Colon (tissue), 2 donors: Measurements from ENCODE around the gene ADO.

ENCODE experiments used
- FAIRE-seq: peaks from 2 replicates; lab custom pipeline; 2012; peaks lifted over from hg19 to GRCh38; lab: Jason Lieb, UNC
- donor health status: control.
- donor health status: control.

The ADO gene

DNA sequence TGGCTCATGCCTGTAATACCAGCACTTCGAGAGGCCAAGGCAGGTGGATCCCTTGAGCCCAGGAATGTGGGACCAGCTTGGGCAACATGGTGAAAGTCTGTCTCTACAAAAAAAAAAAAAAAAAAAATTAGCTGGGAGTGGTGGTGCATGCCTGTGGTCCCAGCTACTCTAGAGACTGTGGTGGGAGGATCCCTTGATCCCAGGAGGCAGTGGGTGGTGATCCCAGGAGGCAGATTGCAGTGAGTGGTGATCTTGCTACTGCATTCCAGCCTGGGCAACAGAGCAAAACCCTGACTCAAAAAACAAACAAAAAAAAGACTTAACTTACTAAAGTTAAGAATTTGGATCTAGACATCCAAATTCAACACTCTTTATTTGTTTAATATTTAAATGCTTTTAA is 10.2 kb upstream of the ADO start:
- no peak for FAIRE-seq

DNA sequence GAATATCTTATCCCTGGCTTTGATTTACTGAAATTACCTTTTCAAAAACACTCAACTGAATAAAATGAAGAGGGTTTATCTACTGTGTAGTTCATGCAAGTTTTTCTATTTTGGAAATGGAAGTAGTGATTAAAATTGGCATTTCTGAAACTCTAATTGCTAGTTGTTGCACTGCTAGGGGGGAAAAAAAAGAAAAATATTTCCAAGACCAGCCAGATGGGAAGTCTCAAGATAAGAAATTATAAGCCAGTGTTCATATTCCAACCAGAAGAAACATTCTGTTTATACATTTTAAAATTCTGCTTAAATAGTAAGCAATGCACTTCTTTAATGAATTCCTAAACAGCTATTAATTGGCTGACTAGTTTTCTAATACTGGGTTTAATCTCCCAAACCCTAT is 9.4 kb upstream of the ADO start:
- FAIRE-seq: no peak

DNA sequence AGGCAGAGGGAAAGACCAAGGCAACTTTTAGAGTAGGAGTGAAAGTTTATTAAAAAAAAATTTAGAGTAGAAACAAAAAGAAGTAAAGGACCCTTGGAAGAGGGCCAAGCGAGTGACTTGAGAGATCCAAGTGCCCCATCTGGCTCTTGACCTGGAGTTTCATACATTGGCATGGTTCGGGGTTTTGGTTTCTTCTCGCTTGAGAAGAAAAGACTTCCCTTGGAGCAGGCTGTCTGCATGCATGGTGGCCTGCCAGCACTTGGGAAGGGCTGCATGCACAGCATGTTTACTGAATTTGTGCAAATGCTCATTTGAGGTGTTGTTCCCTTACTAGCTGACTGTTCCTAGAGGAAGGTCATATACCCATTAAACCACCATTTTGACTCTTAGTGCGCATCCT is 8.8 kb upstream of the ADO start:
- no peak for FAIRE-seq

DNA sequence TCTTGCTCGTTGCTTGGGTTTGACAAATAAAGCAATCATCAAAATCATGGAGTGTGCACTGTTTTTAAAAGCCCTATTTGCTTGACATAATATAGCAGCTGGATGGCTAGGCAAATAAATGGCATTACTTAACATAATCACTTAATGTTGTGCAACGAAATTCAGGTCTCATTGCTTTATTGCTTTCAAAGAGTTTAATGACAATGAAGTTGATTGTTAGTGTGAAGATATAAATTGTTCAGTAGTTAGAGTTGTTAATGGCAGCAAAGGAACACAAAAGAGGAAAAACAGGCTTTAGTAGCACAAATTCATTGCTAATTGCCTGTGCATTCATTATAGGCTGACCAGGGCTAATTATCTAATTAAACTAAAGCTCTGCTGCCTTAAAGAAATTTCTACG is 7.6 kb upstream of the ADO start:
- FAIRE-seq: no peak

DNA sequence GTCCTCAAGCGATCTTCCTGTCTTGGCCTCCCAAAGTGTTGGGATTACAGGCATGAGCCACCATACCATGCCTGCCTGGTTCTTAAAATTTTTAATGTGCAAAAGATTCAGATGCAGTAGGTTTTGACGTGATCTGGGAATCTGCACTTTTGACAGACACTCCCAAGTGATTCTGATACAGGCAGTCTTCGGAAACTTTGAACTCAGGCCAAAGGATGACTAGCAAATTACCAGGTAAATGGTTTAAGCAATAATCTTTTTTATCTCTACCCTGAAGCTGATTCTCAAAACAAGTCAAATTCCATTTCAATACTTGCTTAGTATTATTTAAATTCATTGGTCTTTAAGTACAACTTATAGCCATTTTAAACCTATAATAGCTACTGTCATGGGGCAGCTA is 2.6 kb upstream of the ADO start:
- no peak for FAIRE-seq

DNA sequence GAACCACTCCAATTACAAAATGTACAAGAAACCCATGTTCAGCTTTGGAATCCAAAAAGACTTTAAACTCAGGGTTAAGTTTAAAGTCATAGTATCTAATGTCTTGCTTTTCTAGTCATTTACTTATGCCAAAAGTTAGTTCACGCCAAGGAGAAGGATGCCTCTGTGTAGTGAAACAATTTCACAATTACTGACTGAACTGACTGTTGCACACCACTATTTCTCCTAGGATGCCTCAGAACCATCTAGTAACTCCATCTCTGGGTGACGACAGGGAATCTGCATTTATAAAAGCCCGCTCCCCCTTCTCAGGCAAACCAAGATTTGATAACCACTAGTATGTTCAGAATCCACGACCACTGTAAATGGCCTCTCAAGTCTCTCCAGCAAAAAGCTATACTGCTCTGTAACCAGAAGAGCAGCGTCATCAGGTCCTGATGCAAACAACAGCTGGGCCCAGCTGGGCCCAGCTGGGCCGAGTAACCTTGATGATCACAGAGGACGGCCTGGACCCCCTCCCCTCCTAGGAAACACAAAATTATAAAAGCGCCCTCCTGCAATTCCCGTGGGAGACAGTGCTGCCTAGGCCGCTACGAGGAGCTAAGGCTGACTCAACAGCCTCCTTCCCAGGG is 680 bp upstream of the ADO start:
- FAIRE-seq: no peak

DNA sequence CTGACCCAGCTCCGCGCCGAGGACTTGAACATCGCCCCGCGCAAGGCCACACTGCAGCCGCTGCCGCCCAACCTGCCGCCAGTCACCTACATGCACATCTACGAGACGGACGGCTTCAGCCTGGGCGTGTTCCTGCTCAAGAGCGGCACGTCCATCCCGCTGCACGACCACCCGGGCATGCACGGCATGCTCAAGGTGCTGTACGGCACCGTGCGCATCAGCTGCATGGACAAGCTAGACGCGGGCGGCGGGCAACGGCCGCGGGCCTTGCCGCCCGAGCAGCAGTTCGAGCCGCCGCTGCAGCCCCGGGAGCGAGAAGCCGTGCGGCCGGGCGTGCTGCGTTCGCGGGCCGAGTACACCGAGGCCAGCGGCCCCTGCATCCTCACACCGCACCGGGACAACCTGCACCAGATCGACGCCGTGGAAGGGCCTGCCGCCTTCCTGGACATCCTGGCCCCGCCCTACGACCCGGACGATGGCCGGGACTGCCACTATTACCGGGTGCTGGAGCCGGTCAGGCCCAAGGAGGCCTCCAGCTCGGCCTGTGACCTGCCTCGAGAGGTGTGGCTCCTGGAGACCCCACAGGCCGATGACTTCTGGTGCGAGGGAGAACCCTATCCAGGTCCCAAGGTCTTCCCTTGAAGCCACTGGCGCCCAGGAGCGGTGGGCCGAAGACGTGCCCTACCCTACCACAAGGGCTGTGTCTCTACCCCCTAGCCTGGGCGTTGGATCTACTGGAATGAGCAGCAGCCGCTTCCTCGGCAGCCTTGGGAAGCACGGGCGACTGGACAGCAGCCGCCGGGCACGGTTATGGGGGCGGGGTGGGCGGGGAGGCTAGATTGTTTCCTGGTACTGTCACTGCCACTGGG is 945 bp downstream of the ADO start:
- no peak for FAIRE-seq

DNA sequence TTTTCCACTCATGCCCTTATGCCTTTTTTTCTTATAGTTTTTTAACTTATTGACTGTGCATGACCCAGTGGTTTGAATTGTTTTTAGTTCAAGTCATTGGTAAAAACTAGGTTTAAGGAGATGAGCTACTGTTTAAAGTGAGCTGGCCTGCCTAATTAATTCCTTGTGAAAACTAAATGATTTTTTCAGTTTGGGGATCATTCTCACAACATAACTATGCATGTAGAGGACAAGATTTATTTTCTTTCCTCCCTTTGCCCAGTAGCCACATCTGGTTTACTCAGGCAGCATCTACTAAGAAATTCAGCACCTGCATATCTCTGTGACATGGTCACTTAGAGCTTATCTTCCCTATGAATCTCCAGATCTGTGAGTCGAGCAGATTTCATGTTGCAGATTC is 1.7 kb downstream of the ADO start:
- FAIRE-seq: no peak

DNA sequence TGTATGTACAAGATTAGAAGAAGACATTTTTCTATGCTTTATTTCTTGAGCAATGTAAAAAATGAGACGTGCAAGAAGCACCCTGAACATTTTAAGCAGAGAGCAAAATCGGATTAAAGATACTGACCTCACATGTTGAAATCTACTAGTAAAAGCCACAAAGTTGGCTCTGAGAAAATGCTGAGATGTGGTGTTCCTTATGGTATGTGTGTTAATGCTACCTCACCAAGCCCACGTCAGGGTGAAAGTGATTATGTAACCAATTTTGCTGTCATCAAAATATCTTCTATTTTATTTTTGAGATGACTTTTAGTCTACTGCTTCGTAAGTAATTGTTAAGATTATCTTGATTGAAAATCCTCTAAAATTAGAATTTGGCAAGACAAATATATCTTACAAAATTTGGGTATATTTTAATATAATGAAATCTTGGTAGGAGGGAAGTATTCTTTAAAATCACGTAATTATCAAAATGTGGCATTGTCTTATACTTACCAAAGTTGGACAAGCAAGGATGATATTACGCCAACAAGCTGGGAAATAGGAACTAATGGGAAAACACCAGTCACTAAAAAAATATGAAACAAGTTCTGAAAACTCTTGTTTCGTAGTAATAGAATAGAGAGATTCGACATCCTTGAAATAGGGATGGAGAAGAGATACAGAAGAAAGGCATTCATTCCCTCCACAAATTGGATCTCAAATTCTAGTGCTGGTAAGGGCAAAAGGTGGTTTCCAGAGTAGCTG is 5.8 kb downstream of the ADO start:
- FAIRE-seq: no peak

DNA sequence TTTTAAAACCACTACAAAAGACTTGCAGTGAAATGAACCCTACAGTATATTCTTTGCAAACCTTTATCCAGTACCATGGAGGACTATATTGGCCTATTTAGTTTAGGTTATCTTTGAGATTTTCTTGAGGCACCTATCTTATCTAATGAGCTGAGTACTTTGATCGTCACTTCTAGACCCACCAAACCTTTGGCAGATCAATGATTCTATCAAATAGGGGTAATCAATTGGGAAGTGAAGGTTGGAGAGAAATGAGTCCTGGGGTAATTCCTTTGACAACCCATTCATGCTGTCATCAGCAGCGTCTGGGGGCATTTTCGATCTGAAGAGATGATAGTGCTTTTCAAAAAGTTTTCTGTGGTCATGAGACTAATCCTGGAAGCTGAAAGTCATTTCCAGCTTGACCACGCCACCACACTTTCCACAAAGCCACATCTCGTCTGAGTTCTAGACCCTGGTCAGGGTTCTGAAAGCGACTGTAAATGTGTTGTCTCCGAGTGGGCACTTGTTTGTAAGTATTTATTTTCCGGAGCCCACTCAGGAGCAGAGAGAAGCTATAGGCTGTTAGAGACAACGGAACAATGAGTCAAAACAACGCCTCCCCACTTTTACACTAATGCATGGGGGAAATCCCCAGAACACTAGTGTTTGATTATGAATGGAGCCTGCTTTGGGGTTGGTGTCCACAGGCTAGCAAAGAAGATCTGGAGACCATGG is 6.8 kb downstream of the ADO start:
- FAIRE-seq: no peak

DNA sequence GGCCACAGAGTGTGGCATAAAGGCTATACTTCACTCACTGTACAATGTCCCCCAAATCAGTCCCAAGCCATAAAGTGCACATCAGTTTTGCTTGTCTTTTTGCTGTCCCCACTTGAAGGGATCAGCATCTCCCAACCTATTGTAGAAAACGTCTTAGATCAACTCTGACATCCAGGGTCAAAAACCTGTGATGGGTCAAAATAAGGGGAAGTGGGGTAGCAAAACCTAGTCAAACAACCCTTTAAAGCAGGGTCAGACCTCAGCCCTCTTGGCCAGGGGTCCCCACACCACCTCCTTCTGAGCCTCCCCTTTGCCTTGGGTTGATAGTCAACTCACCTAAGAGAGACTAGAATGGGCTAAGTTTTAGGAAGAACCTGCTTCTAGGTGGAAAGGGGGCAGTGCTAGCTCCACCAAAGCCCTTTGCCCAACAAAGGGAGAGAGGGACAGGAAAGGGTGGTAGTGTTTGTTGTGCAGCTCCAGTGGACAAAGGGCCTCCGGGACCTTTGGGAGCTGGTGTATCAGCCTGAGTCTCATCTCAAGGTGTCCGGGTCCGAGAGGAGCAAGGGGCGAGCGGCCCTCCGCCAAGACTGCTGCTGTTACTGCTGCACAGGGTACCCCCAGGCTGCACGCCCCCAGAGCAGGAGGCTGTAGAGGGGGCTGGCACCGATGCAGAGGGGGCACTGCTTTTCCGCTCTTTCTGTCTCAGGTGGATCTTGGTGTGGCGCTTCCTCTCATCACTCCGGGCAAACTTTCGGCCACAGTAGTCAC is 8.3 kb downstream of the ADO start:
- no peak for FAIRE-seq

DNA sequence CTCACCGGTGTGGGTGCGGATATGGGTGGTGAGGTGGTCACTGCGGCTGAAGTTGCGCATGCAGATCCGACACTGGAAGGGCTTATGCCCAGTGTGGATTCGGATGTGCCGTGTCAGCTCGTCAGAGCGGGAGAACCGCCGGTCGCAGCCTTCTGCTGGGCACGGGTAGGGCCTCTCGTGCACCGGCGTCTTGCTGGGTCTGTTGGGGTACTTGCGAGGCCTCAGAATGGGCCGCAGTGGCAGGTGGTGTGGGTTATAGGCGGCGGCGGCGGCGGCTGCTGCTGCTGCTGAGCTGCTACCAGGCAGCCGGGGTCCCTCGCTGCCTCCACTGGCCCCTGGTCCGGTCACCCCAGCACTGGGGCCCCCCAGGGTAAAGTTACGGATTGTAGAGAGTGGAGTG is 8.9 kb downstream of the ADO start:
- FAIRE-seq: no peak

DNA sequence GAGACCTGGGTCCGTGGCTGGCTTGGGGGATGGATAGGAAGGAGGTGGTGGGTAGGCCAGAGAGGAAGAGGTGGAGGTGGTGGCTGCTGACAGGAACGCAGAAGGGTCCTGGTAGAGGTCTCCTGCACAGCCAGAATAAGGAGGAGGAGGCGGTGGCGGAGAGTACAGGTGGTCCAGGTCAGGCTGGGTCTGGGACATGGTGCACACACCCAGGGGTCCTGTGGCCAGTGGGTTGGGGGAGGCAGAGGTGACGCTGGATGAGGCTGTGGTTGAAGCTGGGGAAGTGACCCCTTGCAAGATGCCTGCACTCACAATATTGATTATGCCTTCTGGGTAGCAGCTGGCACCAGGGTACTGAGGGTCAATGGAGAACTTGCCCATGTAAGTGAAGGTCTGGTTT is 9.5 kb downstream of the ADO start:
- no peak for FAIRE-seq

DNA sequence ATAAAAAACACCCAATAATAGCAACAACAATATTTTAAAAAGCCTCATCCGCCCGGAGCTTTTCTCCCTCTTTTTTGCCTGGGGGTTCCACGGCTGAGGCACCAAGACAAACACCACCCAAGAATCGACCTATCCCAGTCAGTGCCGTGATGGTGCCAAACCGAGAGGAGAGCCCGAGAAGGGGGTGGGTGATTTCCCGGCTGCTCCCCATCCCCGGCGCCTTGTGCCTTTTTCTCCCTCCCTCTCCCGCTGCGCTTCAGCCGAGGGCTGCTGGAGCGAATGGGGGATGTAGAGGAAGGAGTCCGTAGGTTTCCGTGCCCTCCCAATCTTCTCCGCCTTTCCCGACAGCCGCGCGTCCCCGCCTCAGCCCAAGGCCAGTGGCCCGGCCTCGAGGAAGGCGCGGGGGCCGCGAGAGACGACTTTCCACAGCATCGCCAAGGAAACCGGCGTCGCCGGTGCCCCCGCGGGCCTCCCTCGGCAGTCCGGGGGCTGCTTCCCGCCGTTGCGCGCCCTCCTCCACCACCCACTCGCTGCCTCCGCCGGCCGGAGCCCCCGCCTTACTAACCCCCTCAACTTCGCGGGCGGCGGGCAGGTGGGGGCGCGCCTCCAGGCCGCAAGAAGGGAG is 10.3 kb downstream of the ADO start:
- FAIRE-seq: no peak

DNA sequence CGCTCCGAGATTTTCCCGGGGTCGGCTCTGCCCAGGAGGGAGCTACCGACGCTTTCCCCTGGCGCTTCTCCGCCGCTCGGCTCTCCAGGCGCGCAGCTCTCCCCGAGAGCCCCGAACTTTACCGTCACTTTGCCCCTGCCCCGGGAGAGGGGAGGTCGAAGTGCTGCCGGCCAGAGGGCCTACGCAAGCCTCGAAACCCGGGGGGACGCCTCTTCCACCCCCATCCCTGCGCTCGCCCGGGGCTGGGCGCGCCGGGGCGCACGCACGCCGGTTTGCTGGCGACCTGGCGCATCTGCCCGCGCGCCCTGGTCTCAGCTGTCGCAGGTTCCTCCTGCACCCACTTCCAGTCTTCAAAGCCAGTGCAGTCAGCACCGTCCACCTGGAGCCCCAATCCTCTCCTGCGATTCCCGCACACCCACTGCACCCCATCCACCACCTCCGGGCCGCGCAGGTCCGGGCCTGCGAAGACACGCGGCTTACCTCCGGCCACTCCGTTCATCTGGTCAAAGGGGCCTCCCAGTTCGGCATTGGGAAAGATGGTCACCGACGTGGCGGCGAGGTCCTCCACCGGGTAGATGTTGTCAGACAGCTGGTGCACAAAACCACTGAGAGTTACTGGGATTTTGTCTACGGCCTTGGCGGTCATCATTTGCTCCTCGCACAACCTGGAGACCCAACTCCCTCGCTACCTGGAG is 11.0 kb downstream of the ADO start:
- FAIRE-seq: no peak

DNA sequence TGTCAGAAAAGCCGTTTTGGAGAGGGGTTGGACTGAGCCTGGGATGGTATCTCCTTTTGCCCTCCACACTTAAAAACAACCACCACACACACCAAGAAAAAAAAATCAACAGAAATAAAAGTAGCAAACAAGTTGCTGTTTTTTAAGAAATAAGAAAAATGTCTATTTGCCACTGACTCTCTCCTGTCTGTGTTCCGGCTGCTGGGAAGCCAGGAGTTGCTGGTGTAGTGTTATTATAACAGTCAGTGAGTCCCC is 11.5 kb downstream of the ADO start:
- no peak for FAIRE-seq

DNA sequence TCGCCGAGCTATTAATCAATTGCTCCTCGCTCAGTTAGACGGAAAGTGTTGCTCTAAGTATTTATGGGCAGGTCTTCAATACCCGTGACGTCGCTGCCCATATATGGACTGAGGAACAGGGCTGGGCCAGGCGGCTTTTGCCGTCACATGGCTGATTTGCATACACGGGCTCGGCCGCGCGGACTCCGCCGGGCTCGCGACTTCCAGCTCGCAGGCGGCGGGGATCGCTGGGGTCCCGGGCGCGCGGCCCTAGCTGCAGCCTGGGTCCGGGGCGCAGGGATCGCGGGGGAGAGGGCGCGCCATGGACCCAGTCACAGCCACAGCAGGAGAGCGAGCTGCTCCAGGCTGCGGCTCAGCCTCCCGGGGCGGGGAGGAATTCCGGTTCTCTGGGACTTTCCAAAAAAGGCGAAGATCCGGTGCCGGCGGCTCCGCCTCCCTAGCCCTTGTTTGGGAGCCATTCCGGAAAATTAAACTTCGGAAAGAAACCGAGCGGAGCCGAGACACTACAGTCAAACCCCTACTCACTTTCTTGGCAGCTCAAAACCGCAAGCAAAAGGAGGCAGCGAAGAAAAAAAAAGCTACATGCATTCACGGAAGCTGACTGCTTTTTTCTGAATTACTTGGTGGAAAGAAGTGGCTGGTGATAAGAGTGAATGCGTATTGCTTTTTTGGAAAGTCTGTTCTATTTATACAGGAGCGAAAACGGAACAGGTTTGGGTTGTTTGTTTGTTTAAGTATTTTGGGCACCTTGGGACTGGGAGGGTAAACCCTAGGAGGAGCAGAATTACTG is 12.0 kb downstream of the ADO start, which contains the start of gene EGR2:
Gene EGR2 (minus strand): TSS at position 36 of the 790 bp plus-strand sequence. CDS start 337 bp downstream, outside the sequence.
- FAIRE-seq: peak; percentile 82

DNA sequence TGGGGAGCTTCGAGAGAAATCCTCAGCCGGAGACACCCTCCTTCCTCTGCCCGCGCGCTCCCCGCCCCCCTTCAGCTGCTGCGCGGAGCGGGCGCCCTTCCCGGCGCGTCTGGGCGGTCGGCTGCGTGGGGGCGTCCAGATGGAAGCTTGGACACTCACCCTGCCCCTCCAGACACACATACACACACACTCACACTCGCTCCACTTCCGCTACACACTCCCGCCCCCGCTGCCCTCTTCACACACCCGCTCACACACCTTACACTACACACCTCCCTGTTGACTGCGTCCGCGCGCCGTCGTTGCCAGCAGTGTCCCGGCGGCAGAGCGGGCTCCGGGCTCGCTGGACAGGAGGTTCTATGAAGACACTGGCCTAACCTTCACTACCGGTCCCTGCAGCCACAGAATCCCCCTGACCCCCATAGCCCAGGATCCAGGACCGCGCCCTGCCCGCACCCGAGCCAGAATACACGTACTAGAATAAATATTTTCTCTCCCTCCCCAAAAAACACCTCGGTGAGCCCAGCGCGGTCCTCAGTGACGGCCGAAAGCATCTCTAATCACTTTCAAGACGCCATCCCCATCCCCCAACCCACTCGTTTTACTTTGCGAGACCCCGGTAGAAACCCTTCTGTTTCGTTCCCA is 12.7 kb downstream of the ADO start:
- no peak for FAIRE-seq

DNA sequence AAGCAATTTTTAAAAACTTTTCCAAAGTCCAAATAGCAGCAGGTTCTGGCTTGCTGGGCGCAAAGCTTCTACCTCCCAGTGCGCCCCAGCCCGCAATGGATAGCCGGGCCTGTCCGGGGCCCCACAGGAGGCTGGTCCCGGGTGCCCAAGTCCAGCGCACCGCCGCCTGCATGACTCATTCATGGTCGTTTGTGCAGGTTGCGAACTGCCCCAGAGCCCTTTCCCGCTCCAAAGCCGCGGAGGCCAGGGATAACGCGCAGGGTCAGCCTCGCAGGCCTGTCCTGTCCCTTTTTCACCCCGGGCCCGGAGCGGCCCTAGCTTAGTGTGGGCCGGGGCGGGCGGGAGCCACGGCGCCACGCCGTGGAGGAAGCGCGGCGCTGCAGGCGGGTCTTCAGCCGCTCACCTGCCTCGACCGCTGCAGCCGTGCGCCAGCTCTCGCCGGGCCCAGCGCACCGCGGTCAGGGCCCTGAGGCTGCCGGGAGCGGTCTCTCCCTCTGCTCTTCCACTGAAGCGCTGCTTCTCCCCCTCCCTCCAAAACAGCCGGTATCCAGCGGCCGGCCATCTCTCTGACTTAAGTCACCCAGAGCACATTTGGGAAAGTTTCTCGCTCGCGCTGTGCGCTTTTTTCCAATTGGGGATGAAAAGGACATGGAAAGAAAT is 13.4 kb downstream of the ADO start:
- FAIRE-seq: no peak
